WERI-Rb-1 (cell line): ENCODE data around the gene RASSF3.

Experiments used
- DNase-seq: peaks from one replicate; pipeline ENCODE4 v3.0.0-alpha.2; 2020
- H3K27ac ChIP-seq: fragments of 250-450 bp; sonication (Bioruptor Pico); 2 replicates; pipeline ENCODE4 v1.5.1; 2020; ENCODE audit warnings: mild to moderate bottlenecking, moderate library complexity
- H3K27me3 ChIP-seq: fragments of 250-450 bp; sonication (Bioruptor Pico); 2 replicates; pipeline ENCODE4 v1.5.1; 2021; ENCODE audit warnings: mild to moderate bottlenecking, low read depth, moderate library complexity; ENCODE audit not compliant: insufficient read depth, severe bottlenecking
- H3K36me3 ChIP-seq: fragments of 250-450 bp; sonication (Bioruptor Pico); 2 replicates; pipeline ENCODE4 v1.5.1; 2020; ENCODE audit warnings: mild to moderate bottlenecking, moderate library complexity
- H3K4me3 ChIP-seq: 2 replicates; pipeline ENCODE4 v1.5.1; 2011; ENCODE audit warnings: low read depth, mild to moderate bottlenecking, control low read depth, low read length
- H3K9me3 ChIP-seq: fragments of 250-450 bp; sonication (Bioruptor Pico); 2 replicates; pipeline ENCODE4 v1.5.1; 2021; ENCODE audit warnings: mild to moderate bottlenecking, moderate library complexity; ENCODE audit not compliant: severe bottlenecking
- TF ChIP-seq, protein P1 (sequence below): IDR thresholded peaks from 2 replicates; pipeline ENCODE4 v1.5.1; 2011; ENCODE audit warnings: low read depth, mild to moderate bottlenecking, control low read depth, inconsistent platforms, low read length

The RASSF3 gene, protein sequence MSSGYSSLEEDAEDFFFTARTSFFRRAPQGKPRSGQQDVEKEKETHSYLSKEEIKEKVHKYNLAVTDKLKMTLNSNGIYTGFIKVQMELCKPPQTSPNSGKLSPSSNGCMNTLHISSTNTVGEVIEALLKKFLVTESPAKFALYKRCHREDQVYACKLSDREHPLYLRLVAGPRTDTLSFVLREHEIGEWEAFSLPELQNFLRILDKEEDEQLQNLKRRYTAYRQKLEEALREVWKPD

DNA sequence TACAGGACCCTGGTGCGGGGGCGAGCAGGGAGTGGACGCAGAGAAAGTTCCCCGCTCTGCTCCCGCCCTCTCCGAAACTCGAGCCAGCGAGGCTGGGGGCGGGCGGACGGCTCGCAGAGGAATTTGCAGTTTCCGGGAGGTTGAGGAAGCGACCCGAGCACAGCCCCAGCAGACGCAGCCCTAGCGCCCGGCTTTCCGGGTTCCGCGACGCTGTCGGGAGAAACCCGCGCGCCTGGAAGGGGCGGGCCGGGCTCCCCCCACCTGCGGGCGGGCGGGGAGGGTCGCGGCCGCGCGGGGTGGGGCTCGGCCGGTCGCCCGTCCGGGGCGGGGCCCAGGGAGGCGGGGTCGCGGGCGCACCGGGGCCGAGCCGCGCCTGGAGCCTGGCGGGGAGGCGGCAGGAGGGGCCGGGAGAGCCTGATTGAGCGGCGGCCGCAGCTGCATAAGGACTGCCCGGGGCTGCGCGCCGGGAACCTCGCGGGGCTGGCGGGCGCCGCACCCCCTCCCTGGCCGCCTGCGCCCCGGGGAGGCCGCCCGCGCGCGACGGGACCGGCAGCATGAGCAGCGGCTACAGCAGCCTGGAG is at the start of gene RASSF3:
TSS of gene RASSF3 (plus strand) at position 417 of the 581 bp plus-strand sequence. CDS start at position 555, 138 bp downstream.
- Histone ChIP-seq H3K27ac (peak within 1 kb of the TSS; percentile 87), H3K27me3 (no peaks in the 10 kb centered on the region), H3K4me3 (peak within 1 kb of the TSS; percentile 89), H3K36me3 (no peaks in the 10 kb centered on the region), H3K9me3 (no peaks in the 10 kb centered on the region)
- DNase-seq: peak; percentile 60
- TF ChIP-seq, protein P1, sequence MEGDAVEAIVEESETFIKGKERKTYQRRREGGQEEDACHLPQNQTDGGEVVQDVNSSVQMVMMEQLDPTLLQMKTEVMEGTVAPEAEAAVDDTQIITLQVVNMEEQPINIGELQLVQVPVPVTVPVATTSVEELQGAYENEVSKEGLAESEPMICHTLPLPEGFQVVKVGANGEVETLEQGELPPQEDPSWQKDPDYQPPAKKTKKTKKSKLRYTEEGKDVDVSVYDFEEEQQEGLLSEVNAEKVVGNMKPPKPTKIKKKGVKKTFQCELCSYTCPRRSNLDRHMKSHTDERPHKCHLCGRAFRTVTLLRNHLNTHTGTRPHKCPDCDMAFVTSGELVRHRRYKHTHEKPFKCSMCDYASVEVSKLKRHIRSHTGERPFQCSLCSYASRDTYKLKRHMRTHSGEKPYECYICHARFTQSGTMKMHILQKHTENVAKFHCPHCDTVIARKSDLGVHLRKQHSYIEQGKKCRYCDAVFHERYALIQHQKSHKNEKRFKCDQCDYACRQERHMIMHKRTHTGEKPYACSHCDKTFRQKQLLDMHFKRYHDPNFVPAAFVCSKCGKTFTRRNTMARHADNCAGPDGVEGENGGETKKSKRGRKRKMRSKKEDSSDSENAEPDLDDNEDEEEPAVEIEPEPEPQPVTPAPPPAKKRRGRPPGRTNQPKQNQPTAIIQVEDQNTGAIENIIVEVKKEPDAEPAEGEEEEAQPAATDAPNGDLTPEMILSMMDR: no peak

DNA sequence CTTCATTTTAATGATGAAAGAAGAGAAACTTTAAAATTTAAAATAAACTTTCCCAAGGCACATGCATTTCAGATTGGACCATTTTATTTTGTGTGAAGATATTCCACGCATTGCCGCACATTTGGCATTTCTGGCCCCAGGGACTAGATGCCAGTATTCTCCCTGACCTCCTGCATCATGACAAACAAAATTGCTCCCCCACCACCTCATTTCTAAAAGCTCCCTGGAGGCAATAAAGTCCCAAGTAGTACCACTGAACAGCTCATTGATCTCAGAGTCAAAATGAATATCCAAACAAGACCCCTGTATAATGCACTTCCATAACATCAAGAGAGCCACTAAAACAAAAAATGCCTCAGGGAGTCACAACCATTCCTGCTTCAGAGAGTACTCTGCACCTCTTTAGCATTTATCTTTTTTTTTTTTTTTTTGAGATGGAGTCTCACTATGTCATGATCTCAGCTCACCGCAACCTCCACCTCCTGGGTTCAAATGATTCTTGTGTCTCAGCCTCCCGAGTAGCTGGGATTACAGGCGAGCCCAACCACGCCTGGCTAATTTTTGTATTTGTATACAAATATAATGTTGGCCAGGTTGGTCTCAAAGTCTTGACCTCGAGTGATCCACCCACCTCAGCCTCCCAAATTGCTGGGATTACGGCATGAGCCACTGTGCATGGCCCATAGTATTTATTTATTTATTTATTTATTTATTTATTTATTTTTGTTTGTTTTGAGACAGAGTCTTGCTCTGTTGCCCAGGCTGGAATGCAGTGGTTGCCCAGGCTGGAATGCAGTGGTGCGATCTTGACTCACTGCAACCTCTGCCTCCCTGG is 48.8 kb upstream of the RASSF3 start:
- DNase-seq: no peak
- Histone ChIP-seq H3K4me3 (no peak overlapping the region), H3K36me3 (no peaks in the 10 kb centered on the region), H3K27ac (no peak overlapping the region), H3K9me3 (no peaks in the 10 kb centered on the region), H3K27me3 (no peaks in the 10 kb centered on the region)
- TF ChIP-seq, protein P1: no peak

DNA sequence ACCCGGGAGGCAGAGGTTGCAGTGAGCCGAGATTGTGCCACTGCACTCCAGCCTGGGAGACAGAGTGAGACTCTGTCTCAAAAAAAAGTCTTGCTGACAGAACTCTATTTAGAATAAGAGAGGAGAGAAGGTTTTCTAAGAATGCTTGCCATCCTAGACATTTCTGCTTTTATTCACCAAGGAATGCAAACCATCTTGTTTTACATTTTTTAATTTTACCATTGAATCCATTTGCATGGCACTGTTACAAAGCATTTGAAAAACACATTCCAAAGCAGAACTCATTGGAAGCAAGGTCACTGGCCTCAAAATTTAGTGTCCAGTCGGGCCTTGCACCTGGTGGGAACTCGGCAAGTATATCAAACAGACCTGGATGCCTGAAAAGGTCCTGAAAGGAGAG is 44.2 kb upstream of the RASSF3 start:
- Histone ChIP-seq H3K27ac (peak overlapping the region; percentile 32; the same call in 1 of the 2 replicates), H3K27me3 (no peaks in the 10 kb centered on the region), H3K4me3 (no peak overlapping the region), H3K36me3 (no peaks in the 10 kb centered on the region), H3K9me3 (no peaks in the 10 kb centered on the region)
- TF ChIP-seq, protein P1: no peak
- DNase-seq: no peak

DNA sequence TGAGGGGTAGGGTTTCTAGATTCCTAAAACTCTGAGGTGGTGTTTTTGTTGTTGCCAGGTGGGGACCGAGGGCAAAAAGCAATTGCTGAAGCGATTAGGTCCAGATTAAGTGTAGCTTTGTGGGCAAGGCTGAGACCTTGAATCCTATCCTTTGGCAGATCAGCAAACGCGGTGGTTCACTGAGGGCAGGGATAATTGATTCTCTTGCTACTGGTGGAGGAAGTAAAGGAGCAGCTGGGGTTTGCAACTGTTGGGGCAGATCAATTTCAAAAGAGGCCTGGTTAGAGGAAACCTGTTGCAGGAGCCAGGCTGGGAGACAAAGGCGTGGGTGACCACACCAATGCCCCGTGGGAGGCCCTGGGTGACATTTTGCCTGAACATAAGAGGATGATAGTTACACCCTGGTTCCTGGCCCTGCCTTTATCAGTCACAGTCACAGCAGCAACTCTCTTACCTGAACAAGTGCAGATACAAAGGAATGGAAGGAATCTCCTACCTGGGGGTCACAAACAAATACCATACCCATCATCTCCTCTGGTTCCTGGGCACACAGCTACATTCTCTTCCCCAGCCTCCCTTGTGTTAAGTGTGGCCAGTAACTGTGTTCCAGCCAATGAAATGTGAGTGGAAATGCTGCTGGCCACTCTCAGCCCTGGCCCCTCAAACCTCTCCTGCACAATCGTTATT is 43.3 kb upstream of the RASSF3 start:
- Histone ChIP-seq H3K36me3 (no peaks in the 10 kb centered on the region), H3K9me3 (no peaks in the 10 kb centered on the region), H3K27ac (peak overlapping the region; percentile 59), H3K4me3 (no peak overlapping the region), H3K27me3 (no peaks in the 10 kb centered on the region)
- TF ChIP-seq, protein P1: no peak
- peak; percentile 84 for DNase-seq

DNA sequence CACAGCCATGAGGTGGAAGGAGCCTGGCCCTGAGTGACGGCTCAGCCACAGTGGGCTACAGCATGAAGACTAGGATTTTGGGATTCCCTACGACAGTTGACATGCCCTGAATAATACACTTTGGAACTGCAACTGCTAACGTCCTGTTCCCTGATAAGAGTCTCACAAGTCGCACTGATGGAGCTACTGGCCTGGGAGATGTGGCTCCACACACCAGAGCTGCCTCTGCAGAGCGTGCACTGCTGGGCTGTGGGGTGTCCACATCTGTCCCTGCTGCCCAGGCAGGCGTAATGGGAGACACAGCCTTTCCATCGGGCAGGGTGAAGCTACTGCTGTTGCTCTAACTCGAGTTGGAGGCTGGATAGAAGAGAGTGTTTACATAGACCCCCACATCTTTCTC is 42.7 kb upstream of the RASSF3 start:
- TF ChIP-seq, protein P1: no peak
- H3K9me3 ChIP-seq: no peaks in the 10 kb centered on the region
- peak overlapping the region; percentile 59 for H3K27ac ChIP-seq
- DNase-seq: no peak
- no peak overlapping the region for H3K4me3 ChIP-seq
- H3K36me3 ChIP-seq: no peaks in the 10 kb centered on the region
- H3K27me3 ChIP-seq: no peaks in the 10 kb centered on the region
